Neural cell (in vitro differentiated cells): ENCODE data around the gene DST. TPM values are rescaled to one million over a fixed set of nuclear protein-coding genes. Genes with fewer than 3 reads are reported as not detected.

ENCODE experiments used
- H2AFZ ChIP-seq: fragments of 200-600, 300-800 bp; sonication (generic), shearing (Covaris generic); 2 replicates; pipeline ENCODE4 v1.6.0; 2014; ENCODE audit warnings: low read depth, mild to moderate bottlenecking, antibody characterized with exemption, low read length, moderate library complexity
- H3F3A ChIP-seq: fragments of 200-600 bp; shearing (Covaris generic); 2 replicates; pipeline ENCODE4 v1.6.1; 2016; ENCODE audit warnings: mild to moderate bottlenecking, moderate library complexity, mixed read lengths, antibody characterized with exemption, low read length; ENCODE audit not compliant: insufficient read depth, poor library complexity, severe bottlenecking
- H3K27ac ChIP-seq: fragments of 200-600, 300-800 bp; sonication (generic), shearing (Covaris generic); 2 replicates; pipeline ENCODE4 v1.5.1; 2014; ENCODE audit warnings: mild to moderate bottlenecking, low read length, moderate library complexity
- H3K27me3 ChIP-seq: fragments of 300-800, 200-600 bp; sonication (generic), shearing (Covaris generic); 2 replicates; pipeline ENCODE4 v1.6.0; 2014; ENCODE audit warnings: mild to moderate bottlenecking, low read depth, low read length, moderate library complexity; ENCODE audit not compliant: insufficient read depth
- H3K36me3 ChIP-seq: fragments of 300-800, 200-600 bp; sonication (generic), shearing (Covaris generic); 2 replicates; pipeline ENCODE4 v1.5.1; 2014; ENCODE audit warnings: mild to moderate bottlenecking, antibody characterized with exemption, low read length, moderate library complexity; ENCODE audit not compliant: insufficient read depth
- H3K4me2 ChIP-seq: fragments of 300-800, 200-600 bp; sonication (generic), shearing (Covaris generic); 2 replicates; pipeline ENCODE4 v1.6.0; 2014; ENCODE audit warnings: mild to moderate bottlenecking, low read length
- H3K4me3 ChIP-seq: fragments of 300-800, 200-600 bp; sonication (generic), shearing (Covaris generic); 2 replicates; pipeline ENCODE4 v1.5.1; 2014; ENCODE audit warnings: mild to moderate bottlenecking, low read length, moderate library complexity
- H3K79me2 ChIP-seq: fragments of 200-600 bp; shearing (Covaris generic); replicated peaks from 2 replicates; pipeline ENCODE4 v1.6.0; 2014; ENCODE audit warnings: mild to moderate bottlenecking, low read length, moderate library complexity; ENCODE audit not compliant: insufficient read depth
- H3K9ac ChIP-seq: fragments of 300-800, 200-600 bp; sonication (generic), shearing (Covaris generic); 2 replicates; pipeline ENCODE4 v1.6.1; 2016; ENCODE audit warnings: mild to moderate bottlenecking, low read length, mixed read lengths
- H3K9me2 ChIP-seq: fragments of 200-600 bp; shearing (Covaris generic); 2 replicates; pipeline ENCODE4 v1.6.1; 2016; ENCODE audit warnings: mild to moderate bottlenecking, low read length, mixed read lengths; ENCODE audit not compliant: insufficient read depth
- H3K9me3 ChIP-seq: fragments of 200-600, 300-800 bp; sonication (generic), shearing (Covaris generic); 2 replicates; pipeline ENCODE4 v1.6.1; 2016; ENCODE audit warnings: mild to moderate bottlenecking, mixed run types, low read length, moderate library complexity, mixed read lengths
- H4K20me1 ChIP-seq: fragments of 200-600 bp; shearing (Covaris generic); 2 replicates; pipeline ENCODE4 v1.6.1; 2016; ENCODE audit warnings: mild to moderate bottlenecking, mixed run types; ENCODE audit not compliant: insufficient read depth
- CTCF ChIP-seq: fragments of 450-650 bp; IDR thresholded peaks from 2 replicates; pipeline ENCODE4 v1.5.1; 2014; ENCODE audit warnings: antibody characterized with exemption, mild to moderate bottlenecking, moderate library complexity; ENCODE audit not compliant: poor library complexity, severe bottlenecking
- EP300 ChIP-seq: fragments of 450-650 bp; conservative IDR thresholded peaks from 2 replicates; pipeline ENCODE4 v1.6.1; 2014; ENCODE audit warnings: antibody characterized with exemption, mild to moderate bottlenecking, moderate library complexity; ENCODE audit not compliant: poor library complexity, severe bottlenecking
- EZH2 ChIP-seq: fragments of 200-600, 300-800 bp; shearing (Covaris generic), sonication (generic); IDR thresholded peaks from 2 replicates; pipeline ENCODE4 v1.6.1; 2014; ENCODE audit warnings: antibody characterized with exemption, low read length, borderline replicate concordance, mild to moderate bottlenecking; ENCODE audit not compliant: insufficient read depth, poor library complexity, severe bottlenecking
- MXI1 ChIP-seq: fragments of 450-650 bp; conservative IDR thresholded peaks from 2 replicates; pipeline ENCODE4 v1.6.1; 2014; ENCODE audit warnings: antibody characterized with exemption, mild to moderate bottlenecking; ENCODE audit not compliant: poor library complexity, severe bottlenecking
- POLR2AphosphoS5 ChIP-seq: IDR thresholded peaks from 2 replicates; pipeline ENCODE4 v1.6.1; 2012
- RAD21 ChIP-seq: fragments of 450-650 bp; conservative IDR thresholded peaks from 2 replicates; pipeline ENCODE4 v1.6.1; 2014; ENCODE audit warnings: antibody characterized with exemption, mild to moderate bottlenecking, moderate library complexity
- REST ChIP-seq: IDR thresholded peaks from 2 replicates; pipeline ENCODE4 v1.6.1; 2012; ENCODE audit warnings: borderline replicate concordance
- SMC3 ChIP-seq: fragments of 450-650 bp; conservative IDR thresholded peaks from 2 replicates; pipeline ENCODE4 v1.6.1; 2014; ENCODE audit warnings: antibody characterized with exemption, mild to moderate bottlenecking, moderate library complexity; ENCODE audit not compliant: poor library complexity
- TAF1 ChIP-seq: IDR thresholded peaks from 2 replicates; pipeline ENCODE4 v1.6.1; 2012; ENCODE audit warnings: low read depth
- polyA plus RNA-seq: library from polyadenylated mRNA; depleted of rRNA; stranded (reverse); fragments of >200 nt; gene quantifications from 2 replicates; pipeline ENCODE4 v1.2.3, GENCODE V29; 2014

DST gene
- polyA plus RNA-seq, 1 donor from 2014 or later: 118 TPM

- H3K79me2 ChIP-seq: no peaks in the 10 kb centered on the region
- no peak for TF ChIP-seq EZH2
- no peak for TF ChIP-seq REST
- no peak for TF ChIP-seq RAD21
- TF ChIP-seq EP300: no peak
- no peak for TF ChIP-seq MXI1
- TF ChIP-seq TAF1: no peak
- TF ChIP-seq SMC3: no peak
- no peak for TF ChIP-seq CTCF
- no peak for TF ChIP-seq POLR2AphosphoS5
- no peak overlapping the region for H3K9ac ChIP-seq
- no peak overlapping the region for H3K4me2 ChIP-seq
- H3K9me3 ChIP-seq: no peaks in the 10 kb centered on the region
- no peak overlapping the region for H3K4me3 ChIP-seq
- H4K20me1 ChIP-seq: no peaks in the 10 kb centered on the region
- no peak overlapping the region for H2AFZ ChIP-seq
- no peaks in the 10 kb centered on the region for H3F3A ChIP-seq
- H3K36me3 ChIP-seq: no peaks in the 10 kb centered on the region
- H3K9me2 ChIP-seq: no peaks in the 10 kb centered on the region
- H3K27ac ChIP-seq: no peak overlapping the region
- no peaks in the 10 kb centered on the region for H3K27me3 ChIP-seq
Observed at GRCh38 chr6:56490993-56491392, 151.7 kb downstream of the DST start.

- Histone ChIP-seq H2AFZ (no peak overlapping the region), H3K4me2 (no peak overlapping the region), H3K27me3 (no peaks in the 10 kb centered on the region), H3K9ac (no peak overlapping the region), H3K9me3 (no peaks in the 10 kb centered on the region), H3K36me3 (no peaks in the 10 kb centered on the region), H3F3A (no peaks in the 10 kb centered on the region), H3K4me3 (no peak overlapping the region), H3K27ac (no peak overlapping the region), H3K9me2 (no peaks in the 10 kb centered on the region), H3K79me2 (no peaks in the 10 kb centered on the region), H4K20me1 (no peaks in the 10 kb centered on the region)
- TF ChIP-seq REST (no peak), MXI1 (no peak), SMC3 (no peak), RAD21 (no peak), TAF1 (no peak), POLR2AphosphoS5 (no peak), CTCF (no peak), EP300 (no peak)
Observed at GRCh38 chr6:56489559-56489958, 153.1 kb downstream of the DST start.
